Lung (tissue), 12 donors: ENCODE measurements around the gene EFCAB12. TPM values are rescaled to one million over a fixed set of nuclear protein-coding genes. Genes with fewer than 3 reads are reported as not detected.

ENCODE experiments used
- ATAC-seq: fragments of 200-7000 bp; cut with Tn5 transposase; one replicate; pipeline ENCODE4 v1.9.1; 2020; ENCODE audit warnings: moderate number of reproducible peaks; ENCODE audit not compliant: insufficient read depth, low FRiP score
- DNase-seq, 3 donors: peaks; one replicate each; pipeline ENCODE4 v3.0.0-alpha.2; 2013 to 2017
- H3K27ac ChIP-seq, 2 donors: one replicate each; pipeline ENCODE4 v1.5.1; 2013; ENCODE audit warnings: mild to moderate bottlenecking in 2 of 2, moderate library complexity in 2 of 2, control low read depth in 1 of 2, inconsistent platforms in 1 of 2, low read depth in 1 of 2, low read length in 1 of 2
- H3K27me3 ChIP-seq, 3 donors: one replicate each; pipeline ENCODE4 v1.5.1; 2013; ENCODE audit warnings: low read length in 2 of 3; ENCODE audit not compliant: control insufficient read depth in 3 of 3, insufficient read depth in 3 of 3
- H3K36me3 ChIP-seq, 4 donors: one replicate each; pipeline ENCODE4 v1.5.1; 2013; ENCODE audit warnings: low read length in 4 of 4, mild to moderate bottlenecking in 1 of 4, moderate library complexity in 1 of 4; ENCODE audit not compliant: control insufficient read depth in 4 of 4, insufficient read depth in 4 of 4
- H3K4me1 ChIP-seq, 5 donors: one replicate each; pipeline ENCODE4 v1.5.1; 2013; ENCODE audit warnings: low read length in 5 of 5, mild to moderate bottlenecking in 2 of 5, moderate library complexity in 1 of 5; ENCODE audit not compliant: control insufficient read depth in 5 of 5, insufficient read depth in 5 of 5
- H3K4me3 ChIP-seq: one replicate; pipeline ENCODE4 v1.5.1; 2013; ENCODE audit warnings: mild to moderate bottlenecking, control low read depth, moderate library complexity
- H3K9ac ChIP-seq, 2 donors: one replicate each; pipeline ENCODE4 v1.5.1; 2013; ENCODE audit warnings: low read length in 2 of 2, control low read depth in 1 of 2; ENCODE audit not compliant: insufficient read depth in 1 of 2
- H3K9me3 ChIP-seq, 4 donors: one replicate each; pipeline ENCODE4 v1.5.1; 2013; ENCODE audit warnings: low read length in 3 of 4, mild to moderate bottlenecking in 1 of 4, moderate library complexity in 1 of 4; ENCODE audit not compliant: control insufficient read depth in 4 of 4, insufficient read depth in 3 of 4
- CTCF ChIP-seq: IDR thresholded peaks from 2 replicates; pipeline ENCODE4 v1.5.1; 2012; ENCODE audit warnings: mild to moderate bottlenecking; ENCODE audit errors: control extremely low read depth, extremely low read depth
- WGBS, 2 donors: extraction: QIAGEN DNeasy Blood & Tissue Kit; methylation state at CpG; one replicate each; pipeline ENCODE4 v1.1.7; 2013; 5-methylcytosine and 5-hydroxymethylcytosine counted together
- polyA plus RNA-seq, 2 donors: library from polyadenylated mRNA; stranded (reverse); fragments of 200-250 nt; gene quantifications; one replicate each; pipeline ENCODE4 v1.2.1, GENCODE V29; 2013
- total RNA-seq, 2 donors: library from RNA; depleted of rRNA in 1 of 2; stranded (reverse); fragments of >200 nt in 1 of 2; gene quantifications; one replicate each; pipeline ENCODE4 v1.2.1, GENCODE V29; 2014 to 2021
- donor health status: control.
- donor health status: control.
- donor health status: Bipolar disorder and iron deficiency.
- donor health status: healthy.
- donor health status: DM: yes; HTN: yes; CAD: no.

Gene EFCAB12
- total and polyA plus RNA-seq, 4 donors, result 2.6 to 8.8 (median 3.3) TPM

DNA sequence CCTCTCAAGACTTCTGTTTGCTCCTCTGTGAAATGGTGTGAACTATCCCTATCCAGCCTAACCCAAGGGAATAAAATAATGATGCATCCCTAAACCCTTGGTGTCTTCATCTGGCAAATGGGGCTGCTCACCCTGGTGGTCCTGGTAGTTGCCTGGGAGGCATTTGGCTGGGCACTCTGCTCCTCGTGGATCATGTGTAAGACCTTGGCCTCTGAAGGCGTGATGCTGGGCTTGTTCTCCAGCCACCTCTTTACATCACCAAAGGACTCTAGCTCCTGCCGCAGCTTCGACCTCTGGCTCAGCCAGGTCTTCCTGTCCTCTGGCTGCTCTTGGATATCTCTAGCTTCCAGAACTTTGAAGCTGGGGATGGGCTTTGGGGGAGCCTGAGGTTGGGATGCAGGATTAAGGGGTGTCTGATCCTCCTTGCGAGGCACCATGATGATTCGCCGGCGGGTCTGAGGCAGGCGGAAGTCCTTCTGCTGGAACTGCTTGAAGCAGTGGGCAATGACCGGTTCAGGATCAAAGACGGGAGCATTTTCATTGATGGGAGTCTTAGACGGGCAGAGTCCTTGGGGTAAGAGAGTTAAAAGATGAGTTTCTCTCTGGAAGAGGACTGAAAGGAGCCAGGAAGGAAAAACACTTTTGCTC, 7.1 kb downstream of the EFCAB12 start:
- H3K27ac ChIP-seq, result no peak overlapping the region
- H3K4me3 ChIP-seq, result no peak overlapping the region
- no peaks in the 10 kb centered on the region for H3K36me3 ChIP-seq
- WGBS, 2 donors, result 96 to 97% methylated on average over 12 of the region's 12 CpGs
- no peak for ATAC-seq
- no peaks in the 10 kb centered on the region for H3K27me3 ChIP-seq
- DNase-seq, result no peak
- H3K4me1 ChIP-seq, result peaks cover 0 to 11% (median 5%) of the 10 kb centered on the region in 5 donors
- no peaks in the 10 kb centered on the region for H3K9me3 ChIP-seq
- TF ChIP-seq CTCF, result no peak
- H3K9ac ChIP-seq, result no peak overlapping the region

- no peak for TF ChIP-seq CTCF
- no peak overlapping the region for H3K4me3 ChIP-seq
- DNase-seq, result peak in 1 of 3 donors; percentile 3
Observed at GRCh38 chr3:129419476-129419875, 9.0 kb downstream of the EFCAB12 start.

DNA sequence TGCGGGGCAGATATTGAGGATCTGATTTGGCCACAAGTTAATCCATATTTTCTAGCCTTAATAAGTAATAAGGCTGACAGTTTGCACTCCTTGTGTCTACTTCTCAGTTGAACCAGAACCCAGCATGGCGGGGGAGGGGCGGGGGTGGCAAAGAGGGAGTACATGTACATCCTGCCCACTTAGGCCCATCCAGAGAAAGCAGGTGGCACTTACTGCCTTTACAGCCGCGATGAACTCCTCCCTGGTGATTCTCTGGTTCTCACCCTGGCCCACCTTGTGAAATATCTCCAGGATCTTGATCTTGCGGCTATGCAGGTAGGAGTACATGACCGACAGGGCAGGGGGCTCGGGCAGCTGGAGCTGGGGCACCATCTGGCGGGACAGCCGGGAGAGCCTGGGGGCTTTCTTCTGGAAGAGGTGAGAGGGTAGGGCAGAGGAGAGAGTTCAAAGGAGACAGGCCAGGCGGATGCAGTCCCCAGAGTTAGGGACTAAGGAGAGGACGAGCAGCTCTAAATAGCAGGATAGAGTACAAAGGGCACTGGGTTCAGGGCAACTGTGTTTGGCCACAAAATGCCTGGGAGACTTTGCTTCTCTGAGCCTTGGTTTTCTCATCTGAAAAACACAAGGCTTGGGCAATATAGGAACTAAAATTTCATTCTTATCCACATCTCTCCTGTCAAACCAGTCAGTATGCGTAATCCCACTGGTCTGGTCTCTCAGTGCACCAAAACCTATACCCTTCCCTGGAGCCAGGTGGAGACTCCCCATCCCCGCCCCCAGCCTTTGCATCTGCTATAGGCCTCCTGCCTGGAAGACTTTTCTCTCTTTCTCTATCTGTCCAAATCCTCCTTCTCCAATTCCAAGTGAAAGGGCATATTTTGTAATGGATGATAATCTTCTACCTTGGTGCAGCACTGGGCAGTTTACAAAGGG, 10.1 kb downstream of the EFCAB12 start:
- ATAC-seq (no peak), DNase-seq (no peak)
- Histone ChIP-seq H3K9me3 (no peaks in the 10 kb centered on the region), H3K4me1 (peaks cover 0 to 24% (median 10%) of the 10 kb centered on the region in 5 donors), H3K27ac (peak overlapping the region in 1 of 2 donors; percentile 24), H3K36me3 (no peaks in the 10 kb centered on the region), H3K27me3 (no peaks in the 10 kb centered on the region), H3K4me3 (no peak overlapping the region), H3K9ac (peak overlapping the region in 1 of 2 donors; percentile 16)
- 93 to 95% methylated on average over 14 of the region's 14 CpGs for WGBS, 2 donors
- TF ChIP-seq CTCF, result no peak

More at GRCh38 chr3:129419476-129419875, 9.0 kb downstream of the EFCAB12 start:
- Histone ChIP-seq H3K4me1 (peaks cover 0 to 12% (median 5%) of the 10 kb centered on the region in 5 donors), H3K9me3 (no peaks in the 10 kb centered on the region), H3K27me3 (no peaks in the 10 kb centered on the region), H3K27ac (no peak overlapping the region), H3K36me3 (no peaks in the 10 kb centered on the region), H3K9ac (no peak overlapping the region)
- no peak for ATAC-seq
- WGBS, 2 donors, result 86 to 87% methylated on average over 4 of the region's 4 CpGs
